Measurements from ENCODE around the gene PATJ. TPM values are rescaled to one million over a fixed set of nuclear protein-coding genes. Genes with fewer than 3 reads are reported as not detected.

The PATJ gene

Small RNAs within 50 kb of the gene (small RNA-seq; reads per million reads assigned to genes)
- gene LAMTOR5P1 (ENCODE audit: insufficient read depth) (not detected), gene MIR3116-1 (ENCODE audit: insufficient read depth) (not detected), gene RN7SL180P (ENCODE audit: insufficient read depth) (not detected), gene RNU6-1177P (ENCODE audit: insufficient read depth) (not detected), gene RNU6-414P (ENCODE audit: insufficient read depth) (not detected)
